GM12873 (cell line): ENCODE results near the gene MTIF3.

Source experiments
- CTCF ChIP-seq: IDR thresholded peaks from 2 replicates; pipeline ENCODE4 v1.5.1; 2012; ENCODE audit warnings: low read depth, mild to moderate bottlenecking, moderate library complexity, low read length, control low read depth; ENCODE audit not compliant: insufficient read depth; ENCODE audit errors: missing control alignments

MTIF3 gene

DNA sequence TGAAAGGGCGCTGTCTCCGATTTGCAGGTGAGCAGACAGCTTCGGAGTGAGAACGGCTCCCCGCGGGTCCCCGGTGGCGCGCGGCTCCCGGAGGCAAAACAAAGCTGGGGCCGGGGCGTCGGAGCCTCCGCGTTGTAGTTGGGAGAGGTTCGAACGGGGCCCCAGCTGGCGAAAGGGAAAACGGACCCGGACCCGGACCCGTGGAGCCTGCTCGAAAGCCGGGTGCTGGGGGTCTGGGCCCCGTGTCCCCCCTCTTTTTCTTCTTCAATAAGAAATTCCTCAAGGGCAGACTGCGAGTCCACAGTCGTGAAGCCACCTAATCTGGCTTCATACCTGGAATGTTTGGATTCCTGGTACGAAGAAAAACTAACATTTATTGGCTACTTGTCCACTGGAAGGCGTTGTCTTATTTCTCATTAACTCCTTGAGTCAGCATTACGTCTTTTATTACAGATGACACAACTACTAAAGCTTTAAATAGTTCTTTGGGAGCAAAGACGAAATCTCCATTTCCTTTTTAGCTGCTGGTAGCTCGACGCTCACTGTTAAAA is 632 bp upstream of the MTIF3 start:
- TF ChIP-seq CTCF: no peak

GRCh38 chr13:27449081-27449603 is 1.2 kb downstream of the MTIF3 start:
- TF ChIP-seq CTCF: no peak

- no peak for TF ChIP-seq CTCF
Observed at GRCh38 chr13:27448308-27448707, 2.1 kb downstream of the MTIF3 start.

DNA sequence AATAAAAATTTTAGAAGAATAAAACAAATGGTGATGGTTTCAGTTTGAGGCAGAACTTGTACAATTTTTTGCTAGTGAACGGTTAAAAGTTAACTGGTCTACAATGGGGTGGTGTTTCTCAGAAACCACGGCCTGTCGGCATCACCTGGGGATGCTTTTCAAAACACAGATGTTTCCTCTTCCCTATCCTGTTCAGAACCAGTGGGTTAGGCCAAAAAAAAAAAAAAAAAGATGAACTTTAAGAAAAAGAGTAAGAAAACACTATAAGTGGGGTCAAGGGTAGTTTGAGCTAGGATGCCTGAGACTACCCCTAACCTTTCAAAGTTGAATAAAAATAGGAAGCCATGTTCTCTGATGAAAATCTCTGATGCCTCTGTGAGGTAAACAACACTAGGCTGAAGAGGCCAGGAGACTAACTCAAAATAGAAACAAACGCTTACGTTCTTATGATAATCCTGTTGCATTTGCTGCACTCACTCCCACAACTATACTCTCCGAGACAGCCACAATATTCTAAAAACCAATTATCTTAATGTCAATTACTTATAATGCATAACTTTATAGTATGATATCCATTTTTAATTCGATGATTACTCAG is 3.3 kb downstream of the MTIF3 start:
- TF ChIP-seq CTCF: no peak

- TF ChIP-seq CTCF: no peak
Observed at GRCh38 chr13:27442797-27443196, 7.6 kb downstream of the MTIF3 start.

DNA sequence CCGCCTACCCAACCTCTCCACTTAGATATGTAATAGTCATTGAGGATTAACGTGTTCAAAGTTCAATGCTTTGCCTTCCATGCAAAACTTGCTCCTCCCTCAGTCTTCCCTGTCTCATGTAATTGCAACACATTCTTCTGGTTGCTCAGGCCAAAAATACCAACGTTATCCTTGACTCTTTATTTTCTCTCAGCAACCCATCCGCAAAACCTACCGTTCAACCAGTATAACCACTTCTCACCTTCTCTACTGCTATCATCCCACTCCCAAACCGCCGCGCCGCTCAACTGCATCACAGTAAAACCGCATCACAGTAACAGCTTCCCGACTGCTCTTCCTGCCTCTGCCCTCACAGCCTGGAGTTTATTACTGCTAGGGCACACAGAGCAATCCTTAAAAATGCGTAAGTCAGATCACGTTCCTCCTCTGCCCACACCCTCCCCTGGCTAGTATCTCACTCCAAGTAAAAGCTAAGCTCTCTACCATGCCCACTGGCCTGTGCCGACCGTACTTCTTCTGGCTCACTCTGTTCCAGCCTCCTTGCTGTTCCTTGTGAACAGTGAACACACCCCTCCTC is 8.2 kb downstream of the MTIF3 start:
- TF ChIP-seq CTCF: no peak

DNA sequence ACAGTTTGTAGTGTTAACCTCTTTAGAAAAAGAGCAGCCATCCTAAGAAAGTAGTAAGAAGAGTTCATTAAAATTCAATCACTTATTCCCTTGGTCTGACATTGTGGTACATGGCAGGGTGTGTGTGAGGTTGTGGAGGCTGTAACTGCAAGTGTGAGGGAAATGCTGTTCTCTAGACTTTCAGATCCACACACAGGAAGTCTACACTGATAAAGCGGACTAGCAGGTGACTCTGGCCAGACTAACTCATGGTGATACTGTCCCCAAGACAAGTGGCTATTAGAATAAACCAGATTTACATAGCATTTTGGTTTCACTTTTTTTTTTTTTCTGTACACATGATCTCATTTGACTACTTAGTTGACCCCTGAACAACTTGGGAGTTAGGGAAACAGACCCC is 10.0 kb downstream of the MTIF3 start:
- TF ChIP-seq CTCF: no peak
